SK-N-SH treated with all-trans-retinoic acid at 6 μM for 48 hours (cell line): ENCODE results near the gene TOP2B.

Source experiments
- ATAC-seq: fragments of 200-7000 bp; cut with Tn5 transposase; 3 replicates; pipeline ENCODE4 v1.9.1; 2020; ENCODE audit warnings: mild to moderate bottlenecking, moderate library complexity
- ARNTL ChIP-seq: fragments of 450-650 bp; formaldehyde crosslinking; IDR thresholded peaks from 2 replicates; pipeline ENCODE4 v1.5.0; 2020; ENCODE audit warnings: low read depth, mild to moderate bottlenecking, moderate library complexity, borderline replicate concordance
- BACH2 ChIP-seq: fragments of 250-450 bp; sonication (Bioruptor Pico); IDR thresholded peaks from 2 replicates; pipeline ENCODE4 v1.9.0; 2021; ENCODE audit warnings: mild to moderate bottlenecking, borderline replicate concordance
- CSDC2 ChIP-seq: fragments of 250-450 bp; sonication (Bioruptor Pico); IDR thresholded peaks from 2 replicates; pipeline ENCODE4 v1.5.0; 2020; ENCODE audit warnings: mild to moderate bottlenecking, moderate library complexity
- ESRRG ChIP-seq: fragments of 250-450 bp; sonication (Bioruptor Pico); IDR thresholded peaks from 2 replicates; pipeline ENCODE4 v1.6.1; 2021; ENCODE audit warnings: mild to moderate bottlenecking
- GLIS3 ChIP-seq: fragments of 250-450 bp; sonication (Bioruptor Pico); IDR thresholded peaks from 2 replicates; pipeline ENCODE4 v1.5.0; 2020; ENCODE audit warnings: mild to moderate bottlenecking, moderate library complexity
- ISL1 ChIP-seq: fragments of 250-450 bp; sonication (Bioruptor Pico); IDR thresholded peaks from 2 replicates; pipeline ENCODE4 v2.1.2; 2022; ENCODE audit warnings: mild to moderate bottlenecking, moderate library complexity
- OSR1 ChIP-seq: fragments of 250-450 bp; sonication (Bioruptor Pico); IDR thresholded peaks from 2 replicates; pipeline ENCODE4 v1.8.0; 2022; ENCODE audit warnings: moderate library complexity, mild to moderate bottlenecking, inconsistent platforms
- POU6F1 ChIP-seq: fragments of 250-450 bp; sonication (Bioruptor Pico); IDR thresholded peaks from 2 replicates; pipeline ENCODE4 v1.8.0; 2021; ENCODE audit warnings: low read depth, mild to moderate bottlenecking, moderate library complexity, borderline replicate concordance
- SNAI2 ChIP-seq: fragments of 250-450 bp; sonication (Bioruptor Pico); IDR thresholded peaks from 2 replicates; pipeline ENCODE4 v1.5.0; 2020; ENCODE audit warnings: mild to moderate bottlenecking, moderate library complexity
- TCF4 ChIP-seq: fragments of 250-450 bp; sonication (Bioruptor Pico); IDR thresholded peaks from 2 replicates; pipeline ENCODE4 v1.8.0; 2021; ENCODE audit warnings: mild to moderate bottlenecking, moderate library complexity, borderline replicate concordance
- ZFP3 ChIP-seq: fragments of 250-450 bp; sonication (Bioruptor Pico); IDR thresholded peaks from 2 replicates; pipeline ENCODE4 v1.5.0; 2020; ENCODE audit warnings: mild to moderate bottlenecking, moderate library complexity
- ZFP30 ChIP-seq: fragments of 450-650 bp; formaldehyde crosslinking; IDR thresholded peaks from 2 replicates; pipeline ENCODE4 v1.5.0; 2022; ENCODE audit warnings: mild to moderate bottlenecking, moderate library complexity
- ZNF565 ChIP-seq: fragments of 450-650 bp; formaldehyde crosslinking; conservative IDR thresholded peaks from 2 replicates; pipeline ENCODE4 v1.5.0; 2020; ENCODE audit warnings: low read depth, mild to moderate bottlenecking, moderate library complexity
- ZNF8 ChIP-seq: fragments of 450-650 bp; formaldehyde crosslinking; IDR thresholded peaks from 2 replicates; pipeline ENCODE4 v1.5.0; 2020; ENCODE audit warnings: mild to moderate bottlenecking, moderate library complexity
- TF ChIP-seq, protein P1 (sequence below): fragments of 250-450 bp; sonication (Bioruptor Pico); IDR thresholded peaks from 2 replicates; pipeline ENCODE4 v1.5.0; 2020; ENCODE audit warnings: mild to moderate bottlenecking, moderate library complexity
- TF ChIP-seq, protein P2 (sequence below): fragments of 250-450 bp; sonication (Bioruptor Pico); IDR thresholded peaks from 2 replicates; pipeline ENCODE4 v1.5.1; 2020; ENCODE audit warnings: low read depth, mild to moderate bottlenecking, moderate library complexity
- TF ChIP-seq, protein P3 (sequence below): fragments of 250-450 bp; sonication (Bioruptor Pico); IDR thresholded peaks from 2 replicates; pipeline ENCODE4 v1.8.0; 2020; ENCODE audit warnings: mild to moderate bottlenecking, moderate library complexity, borderline replicate concordance
- TF ChIP-seq, protein P4 (sequence below): fragments of 250-450 bp; sonication (Bioruptor Pico); IDR thresholded peaks from 2 replicates; pipeline ENCODE4 v1.5.1; 2021; ENCODE audit warnings: mild to moderate bottlenecking, moderate library complexity

TOP2B gene

GRCh38 chr3:25604107-25604805, 60.5 kb downstream of the TOP2B start:
- peak; percentile 91 for ATAC-seq
- TF ChIP-seq CSDC2 (CRISPR knock-in tag) (no peak), ZNF565 (CRISPR knock-in tag) (no peak), BACH2 (CRISPR knock-in tag) (no peak), ZNF8 (no peak), ISL1 (CRISPR knock-in tag) (peak; percentile 38)
- TF ChIP-seq, protein P1, sequence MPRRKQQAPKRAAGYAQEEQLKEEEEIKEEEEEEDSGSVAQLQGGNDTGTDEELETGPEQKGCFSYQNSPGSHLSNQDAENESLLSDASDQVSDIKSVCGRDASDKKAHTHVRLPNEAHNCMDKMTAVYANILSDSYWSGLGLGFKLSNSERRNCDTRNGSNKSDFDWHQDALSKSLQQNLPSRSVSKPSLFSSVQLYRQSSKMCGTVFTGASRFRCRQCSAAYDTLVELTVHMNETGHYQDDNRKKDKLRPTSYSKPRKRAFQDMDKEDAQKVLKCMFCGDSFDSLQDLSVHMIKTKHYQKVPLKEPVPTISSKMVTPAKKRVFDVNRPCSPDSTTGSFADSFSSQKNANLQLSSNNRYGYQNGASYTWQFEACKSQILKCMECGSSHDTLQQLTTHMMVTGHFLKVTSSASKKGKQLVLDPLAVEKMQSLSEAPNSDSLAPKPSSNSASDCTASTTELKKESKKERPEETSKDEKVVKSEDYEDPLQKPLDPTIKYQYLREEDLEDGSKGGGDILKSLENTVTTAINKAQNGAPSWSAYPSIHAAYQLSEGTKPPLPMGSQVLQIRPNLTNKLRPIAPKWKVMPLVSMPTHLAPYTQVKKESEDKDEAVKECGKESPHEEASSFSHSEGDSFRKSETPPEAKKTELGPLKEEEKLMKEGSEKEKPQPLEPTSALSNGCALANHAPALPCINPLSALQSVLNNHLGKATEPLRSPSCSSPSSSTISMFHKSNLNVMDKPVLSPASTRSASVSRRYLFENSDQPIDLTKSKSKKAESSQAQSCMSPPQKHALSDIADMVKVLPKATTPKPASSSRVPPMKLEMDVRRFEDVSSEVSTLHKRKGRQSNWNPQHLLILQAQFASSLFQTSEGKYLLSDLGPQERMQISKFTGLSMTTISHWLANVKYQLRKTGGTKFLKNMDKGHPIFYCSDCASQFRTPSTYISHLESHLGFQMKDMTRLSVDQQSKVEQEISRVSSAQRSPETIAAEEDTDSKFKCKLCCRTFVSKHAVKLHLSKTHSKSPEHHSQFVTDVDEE, result no peak
- TF ChIP-seq, protein P2, sequence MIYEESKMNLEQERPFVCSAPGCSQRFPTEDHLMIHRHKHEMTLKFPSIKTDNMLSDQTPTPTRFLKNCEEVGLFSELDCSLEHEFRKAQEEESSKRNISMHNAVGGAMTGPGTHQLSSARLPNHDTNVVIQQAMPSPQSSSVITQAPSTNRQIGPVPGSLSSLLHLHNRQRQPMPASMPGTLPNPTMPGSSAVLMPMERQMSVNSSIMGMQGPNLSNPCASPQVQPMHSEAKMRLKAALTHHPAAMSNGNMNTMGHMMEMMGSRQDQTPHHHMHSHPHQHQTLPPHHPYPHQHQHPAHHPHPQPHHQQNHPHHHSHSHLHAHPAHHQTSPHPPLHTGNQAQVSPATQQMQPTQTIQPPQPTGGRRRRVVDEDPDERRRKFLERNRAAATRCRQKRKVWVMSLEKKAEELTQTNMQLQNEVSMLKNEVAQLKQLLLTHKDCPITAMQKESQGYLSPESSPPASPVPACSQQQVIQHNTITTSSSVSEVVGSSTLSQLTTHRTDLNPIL, result no peak

- TF ChIP-seq, protein P3, sequence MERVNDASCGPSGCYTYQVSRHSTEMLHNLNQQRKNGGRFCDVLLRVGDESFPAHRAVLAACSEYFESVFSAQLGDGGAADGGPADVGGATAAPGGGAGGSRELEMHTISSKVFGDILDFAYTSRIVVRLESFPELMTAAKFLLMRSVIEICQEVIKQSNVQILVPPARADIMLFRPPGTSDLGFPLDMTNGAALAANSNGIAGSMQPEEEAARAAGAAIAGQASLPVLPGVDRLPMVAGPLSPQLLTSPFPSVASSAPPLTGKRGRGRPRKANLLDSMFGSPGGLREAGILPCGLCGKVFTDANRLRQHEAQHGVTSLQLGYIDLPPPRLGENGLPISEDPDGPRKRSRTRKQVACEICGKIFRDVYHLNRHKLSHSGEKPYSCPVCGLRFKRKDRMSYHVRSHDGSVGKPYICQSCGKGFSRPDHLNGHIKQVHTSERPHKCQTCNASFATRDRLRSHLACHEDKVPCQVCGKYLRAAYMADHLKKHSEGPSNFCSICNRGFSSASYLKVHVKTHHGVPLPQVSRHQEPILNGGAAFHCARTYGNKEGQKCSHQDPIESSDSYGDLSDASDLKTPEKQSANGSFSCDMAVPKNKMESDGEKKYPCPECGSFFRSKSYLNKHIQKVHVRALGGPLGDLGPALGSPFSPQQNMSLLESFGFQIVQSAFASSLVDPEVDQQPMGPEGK (CRISPR knock-in tag), result no peak
- TF ChIP-seq BACH2 (CRISPR knock-in tag), result no peak
- no peak for TF ChIP-seq ARNTL (CRISPR knock-in tag)
- TF ChIP-seq, protein P1, result no peak
- TF ChIP-seq ESRRG (CRISPR knock-in tag), result no peak
- no peak for TF ChIP-seq ZFP30 (CRISPR knock-in tag)
- TF ChIP-seq, protein P2, result no peak
- TF ChIP-seq TCF4 (CRISPR knock-in tag), result no peak
- TF ChIP-seq POU6F1 (CRISPR knock-in tag), result no peak
- no peak for TF ChIP-seq ISL1 (CRISPR knock-in tag)
- TF ChIP-seq OSR1 (CRISPR knock-in tag), result no peak
- TF ChIP-seq, protein P4, sequence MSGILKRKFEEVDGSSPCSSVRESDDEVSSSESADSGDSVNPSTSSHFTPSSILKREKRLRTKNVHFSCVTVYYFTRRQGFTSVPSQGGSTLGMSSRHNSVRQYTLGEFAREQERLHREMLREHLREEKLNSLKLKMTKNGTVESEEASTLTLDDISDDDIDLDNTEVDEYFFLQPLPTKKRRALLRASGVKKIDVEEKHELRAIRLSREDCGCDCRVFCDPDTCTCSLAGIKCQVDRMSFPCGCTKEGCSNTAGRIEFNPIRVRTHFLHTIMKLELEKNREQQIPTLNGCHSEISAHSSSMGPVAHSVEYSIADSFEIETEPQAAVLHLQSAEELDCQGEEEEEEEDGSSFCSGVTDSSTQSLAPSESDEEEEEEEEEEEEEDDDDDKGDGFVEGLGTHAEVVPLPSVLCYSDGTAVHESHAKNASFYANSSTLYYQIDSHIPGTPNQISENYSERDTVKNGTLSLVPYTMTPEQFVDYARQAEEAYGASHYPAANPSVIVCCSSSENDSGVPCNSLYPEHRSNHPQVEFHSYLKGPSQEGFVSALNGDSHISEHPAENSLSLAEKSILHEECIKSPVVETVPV (CRISPR knock-in tag), result no peak
- no peak for TF ChIP-seq GLIS3 (CRISPR knock-in tag)
- no peak for TF ChIP-seq ZFP3
- TF ChIP-seq ZNF8, result no peak
- no peak for TF ChIP-seq ZNF565 (CRISPR knock-in tag)
- TF ChIP-seq SNAI2 (CRISPR knock-in tag), result no peak
- TF ChIP-seq, all 23 proteins: peak for 0
- ATAC-seq, result peak; percentile 23
Measured at GRCh38 chr3:25603703-25604102, 61.0 kb downstream of the TOP2B start.
